HG03457 (cell line): Measurements from ENCODE around the gene USB1.

Source experiments
- ATAC-seq: cut with Tn5 transposase; IDR thresholded peaks from one replicate; pipeline ENCODE4 v1.9.1; 2021; ENCODE audit warnings: moderate number of reproducible peaks; ENCODE audit not compliant: unreplicated experiment

Gene USB1

GRCh38 chr16:58030136-58030840 lies 29.1 kb downstream of the USB1 start:
- ATAC-seq: no peak

GRCh38 chr16:58031016-58031800 lies 30.0 kb downstream of the USB1 start:
- no peak for ATAC-seq

- ATAC-seq: no peak
Observed at GRCh38 chr16:58032710-58033293, 31.6 kb downstream of the USB1 start.

GRCh38 chr16:58034128-58034685 lies 33.0 kb downstream of the USB1 start:
- ATAC-seq: no peak

DNA sequence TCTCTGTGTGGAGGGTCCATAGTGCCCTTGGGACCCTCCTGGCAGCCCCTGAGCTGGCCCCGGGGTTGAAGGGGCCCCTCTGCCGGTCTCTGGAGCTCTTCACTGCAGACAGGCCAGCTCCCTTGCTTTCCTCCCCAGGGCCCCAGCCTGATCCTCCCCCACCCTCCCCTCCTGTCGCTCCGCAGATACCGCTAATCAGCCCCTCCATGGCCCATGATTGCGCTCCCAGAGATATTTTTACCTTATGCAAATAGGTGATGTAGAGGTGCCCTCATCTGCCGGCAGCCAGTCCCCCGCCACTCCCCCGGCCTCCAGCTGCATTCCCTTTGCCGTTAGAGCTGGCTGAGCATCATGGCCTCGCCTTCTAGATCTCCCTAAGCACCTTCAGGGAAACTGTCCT lies 33.6 kb downstream of the USB1 start:
- ATAC-seq: no peak

GRCh38 chr16:58035356-58036170 lies 34.4 kb downstream of the USB1 start:
- no peak for ATAC-seq

DNA sequence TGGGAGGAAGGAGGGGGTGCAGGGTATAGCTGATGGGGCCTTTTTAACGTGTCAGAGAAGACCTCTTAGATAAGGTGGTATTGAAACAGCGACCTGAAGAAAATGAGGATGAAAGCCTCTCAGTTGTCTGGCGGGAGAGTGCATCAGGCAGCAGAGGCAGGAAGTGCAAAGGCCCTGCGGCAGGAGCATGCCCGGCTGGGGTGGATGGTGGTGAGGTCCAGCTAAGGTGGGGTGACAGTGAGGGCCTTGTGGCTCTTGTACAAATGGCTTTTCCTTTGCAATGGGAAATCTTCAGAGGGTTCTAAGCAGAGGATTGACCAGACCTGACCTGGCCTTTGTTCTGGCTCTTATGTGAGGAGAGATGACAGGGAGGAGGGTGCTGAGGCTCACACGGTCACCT lies 35.7 kb downstream of the USB1 start:
- ATAC-seq: no peak

DNA sequence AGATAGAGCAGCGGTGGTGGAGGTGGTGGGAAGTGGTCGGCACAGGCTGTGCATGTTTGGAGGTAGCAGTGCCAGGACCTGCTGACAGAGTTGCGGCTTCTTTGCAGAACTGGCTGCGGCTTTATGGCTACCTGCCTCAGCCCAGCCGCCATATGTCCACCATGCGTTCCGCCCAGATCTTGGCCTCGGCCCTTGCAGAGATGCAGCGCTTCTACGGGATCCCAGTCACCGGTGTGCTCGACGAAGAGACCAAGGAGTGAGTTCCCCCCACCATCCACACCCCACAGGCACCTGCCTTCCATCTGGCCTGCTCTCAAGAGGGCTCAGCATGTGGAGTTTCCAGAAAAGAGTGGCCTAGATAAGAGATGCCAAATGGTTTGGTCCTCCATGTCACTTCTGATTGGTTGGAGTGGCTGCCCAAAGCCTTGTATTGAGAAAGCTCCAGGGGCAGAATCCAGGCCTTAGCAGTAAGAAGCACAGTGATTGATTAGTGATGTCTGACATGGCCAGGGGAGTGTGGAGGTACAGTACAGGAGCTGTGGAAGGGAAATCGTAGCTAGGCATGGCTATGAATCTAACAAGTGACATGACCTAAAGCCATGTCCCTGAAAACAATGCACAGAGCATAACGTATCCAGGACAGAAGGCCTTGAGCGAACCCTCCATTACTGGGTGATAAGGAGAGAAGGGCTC lies 36.3 kb downstream of the USB1 start:
- no peak for ATAC-seq

DNA sequence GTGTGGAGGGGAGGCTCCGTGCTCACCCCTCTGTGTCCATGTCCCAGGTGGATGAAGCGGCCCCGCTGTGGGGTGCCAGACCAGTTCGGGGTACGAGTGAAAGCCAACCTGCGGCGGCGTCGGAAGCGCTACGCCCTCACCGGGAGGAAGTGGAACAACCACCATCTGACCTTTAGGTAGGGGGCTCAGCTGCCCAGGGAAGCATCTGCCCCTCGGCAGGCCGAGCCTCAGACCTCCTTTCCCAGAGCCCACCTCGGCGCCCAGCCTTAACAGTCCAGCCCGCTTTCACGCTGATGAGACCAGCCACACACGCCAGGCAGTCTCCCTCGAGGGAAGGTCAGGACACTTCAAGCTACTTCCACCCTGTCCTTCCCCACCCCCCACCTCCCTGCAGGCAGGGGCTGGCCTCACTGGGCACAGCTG lies 37.0 kb downstream of the USB1 start:
- ATAC-seq: no peak

GRCh38 chr16:58039829-58040495 lies 38.8 kb downstream of the USB1 start:
- no peak for ATAC-seq

- no peak for ATAC-seq
Observed at GRCh38 chr16:58040496-58040846, 39.3 kb downstream of the USB1 start.

DNA sequence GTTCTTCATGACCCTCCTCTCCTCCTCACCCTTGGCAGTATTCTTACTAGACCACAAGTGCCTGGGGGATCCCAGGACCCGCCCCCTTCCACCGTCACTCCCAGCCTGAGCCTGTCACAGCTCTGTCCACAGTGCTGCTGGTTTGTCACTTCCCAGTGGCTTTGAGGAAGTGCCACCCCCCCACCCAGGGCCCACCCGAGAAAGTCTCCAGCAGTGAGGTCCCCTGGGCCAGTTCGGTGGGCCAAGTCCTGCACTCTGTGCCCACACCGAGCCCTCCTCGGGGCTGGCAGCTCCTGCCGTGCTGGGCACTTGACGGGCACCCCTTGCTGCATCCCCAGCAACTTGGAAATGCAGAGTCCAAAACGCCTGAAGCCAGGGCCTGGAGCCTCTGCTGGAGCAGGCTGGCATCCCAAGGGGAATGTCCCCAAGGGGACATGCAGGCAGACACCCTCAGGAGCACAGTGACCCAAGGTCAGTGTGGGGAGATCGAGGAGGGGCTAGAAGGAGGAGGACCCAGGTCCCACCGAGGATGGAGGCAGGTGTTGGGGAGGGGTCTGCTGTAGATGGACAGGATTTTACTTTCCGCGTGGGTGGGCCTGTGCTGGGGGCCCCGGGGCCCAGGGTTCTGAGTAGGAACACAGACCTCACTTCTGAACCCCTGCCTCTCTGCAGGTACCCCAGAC lies 39.9 kb downstream of the USB1 start:
- ATAC-seq: no peak

- no peak for ATAC-seq
Observed at GRCh38 chr16:58041628-58041955, 40.4 kb downstream of the USB1 start.

DNA sequence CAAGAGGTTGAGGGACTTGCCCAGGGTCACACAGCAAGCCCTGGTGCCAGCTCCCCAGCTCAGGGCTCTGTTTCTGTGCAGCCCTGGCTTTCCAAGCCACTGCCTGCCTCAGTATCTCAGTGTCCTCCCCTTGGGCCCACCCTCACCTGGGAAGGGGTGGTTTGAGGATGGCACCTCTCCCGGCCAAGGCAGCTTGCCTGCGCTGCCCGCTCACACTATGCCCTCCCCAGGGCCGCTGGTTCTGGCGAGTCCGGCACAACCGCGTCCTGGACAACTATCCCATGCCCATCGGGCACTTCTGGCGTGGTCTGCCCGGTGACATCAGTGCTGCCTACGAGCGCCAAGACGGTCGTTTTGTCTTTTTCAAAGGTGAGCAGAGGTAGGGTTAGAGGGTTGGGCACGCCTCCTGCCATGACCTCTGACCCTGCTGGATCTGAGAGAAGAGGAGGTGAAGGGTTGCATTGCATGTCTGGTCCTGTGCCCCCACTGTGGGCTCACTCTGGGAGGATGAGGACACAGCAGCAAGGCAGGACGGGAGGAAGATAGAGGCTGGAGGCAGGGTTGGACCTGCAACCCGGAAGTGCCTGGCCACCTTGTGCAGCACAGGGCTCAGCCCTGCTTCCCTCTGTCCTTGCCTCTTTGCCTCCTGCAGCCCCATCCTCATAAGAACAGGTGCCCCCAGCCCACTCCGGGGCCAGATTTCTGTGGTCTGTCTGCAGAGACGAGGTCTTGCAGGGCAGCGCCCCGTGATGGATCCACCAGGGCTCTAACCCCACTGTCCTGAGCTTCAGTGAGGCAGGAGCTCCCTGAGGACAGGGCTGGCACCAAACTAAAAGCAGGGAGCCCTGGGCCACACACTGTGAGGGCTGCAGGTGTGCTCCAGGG lies 41.0 kb downstream of the USB1 start:
- ATAC-seq: no peak

GRCh38 chr16:58042886-58043515 lies 41.8 kb downstream of the USB1 start:
- no peak for ATAC-seq

DNA sequence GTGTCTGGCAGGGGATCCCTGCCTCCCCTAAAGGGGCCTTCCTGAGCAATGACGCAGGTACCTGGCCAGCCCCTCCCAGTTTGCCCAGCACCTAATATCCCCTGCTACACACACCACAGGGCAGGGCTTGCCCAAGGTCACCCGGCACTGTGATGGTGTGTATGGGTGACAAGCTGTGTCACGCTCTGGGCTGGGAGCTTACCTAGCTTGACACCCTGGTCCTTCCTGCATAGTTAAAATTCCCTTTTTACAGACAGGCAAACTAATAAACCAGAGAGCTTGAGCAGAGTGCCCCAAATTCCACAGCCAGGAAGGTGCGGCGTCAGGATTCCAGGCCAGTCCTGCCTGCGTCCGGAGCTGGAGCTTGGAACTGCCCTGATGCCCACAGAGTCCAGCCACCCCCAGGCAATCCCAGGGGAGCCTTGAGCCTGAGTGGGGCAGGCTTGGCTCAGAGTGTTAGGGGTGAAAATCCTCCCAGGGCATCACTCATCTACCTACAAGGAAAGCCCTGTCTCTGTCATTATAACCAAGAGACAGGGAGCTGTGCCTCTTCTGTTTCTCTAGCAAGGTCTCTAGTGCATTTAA lies 42.5 kb downstream of the USB1 start:
- no peak for ATAC-seq

DNA sequence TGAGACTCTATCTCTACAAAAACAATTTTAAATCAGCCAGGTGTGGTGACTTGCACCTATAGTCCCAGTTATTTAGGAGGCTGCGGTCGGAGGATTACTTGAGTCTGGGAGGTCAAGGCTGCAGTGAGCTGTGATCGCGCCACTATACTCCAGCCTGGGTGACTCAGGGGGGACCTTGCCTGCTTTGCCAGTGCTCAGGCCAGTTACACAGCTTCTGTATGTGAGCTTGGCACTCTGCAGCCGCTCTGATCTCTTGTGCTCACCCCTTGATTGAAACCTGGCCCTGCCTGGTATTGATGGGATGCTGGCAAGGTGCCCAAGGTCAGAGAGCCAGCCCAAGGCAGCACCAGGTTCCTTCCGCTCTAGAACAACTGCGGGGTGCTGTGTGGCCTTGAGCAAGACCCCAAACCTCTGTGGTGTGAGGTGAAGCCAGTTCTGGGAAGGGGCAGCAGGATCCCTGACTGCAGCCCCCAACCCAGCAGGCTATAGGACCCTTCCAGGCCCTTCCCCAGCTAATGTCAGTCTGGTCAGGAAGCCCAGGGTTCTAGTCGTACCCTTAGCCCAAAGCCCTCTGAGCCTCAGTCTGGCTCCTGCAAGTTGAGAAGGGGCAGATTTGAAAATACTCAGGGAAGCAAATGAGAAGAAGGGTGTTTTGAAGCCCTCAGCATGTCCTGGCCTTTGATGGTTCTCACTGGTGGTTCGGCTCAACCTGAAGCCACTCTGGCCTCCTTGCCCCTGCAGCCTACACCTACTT lies 43.2 kb downstream of the USB1 start:
- no peak for ATAC-seq
